SK-N-SH (cell line): Measurements from ENCODE around the gene PIGV.

Experiments used
- JUND ChIP-seq: IDR thresholded peaks from 2 replicates; pipeline ENCODE4 v1.4.0; 2012
- TF ChIP-seq, protein P1 (sequence below): IDR thresholded peaks from 2 replicates; pipeline ENCODE4 v1.4.0; 2012; ENCODE audit warnings: low read depth, borderline replicate concordance
- TF ChIP-seq, protein P2 (sequence below): fragments of 200-600 bp; sonication (generic); IDR thresholded peaks from 2 replicates; pipeline ENCODE4 v1.6.1; 2017; ENCODE audit warnings: antibody characterized with exemption, mild to moderate bottlenecking, moderate library complexity
- TF ChIP-seq, protein P3 (sequence below): IDR thresholded peaks from 2 replicates; pipeline ENCODE4 v1.6.1; 2012; ENCODE audit warnings: mild to moderate bottlenecking, low read depth, low read length, moderate library complexity

DNA sequence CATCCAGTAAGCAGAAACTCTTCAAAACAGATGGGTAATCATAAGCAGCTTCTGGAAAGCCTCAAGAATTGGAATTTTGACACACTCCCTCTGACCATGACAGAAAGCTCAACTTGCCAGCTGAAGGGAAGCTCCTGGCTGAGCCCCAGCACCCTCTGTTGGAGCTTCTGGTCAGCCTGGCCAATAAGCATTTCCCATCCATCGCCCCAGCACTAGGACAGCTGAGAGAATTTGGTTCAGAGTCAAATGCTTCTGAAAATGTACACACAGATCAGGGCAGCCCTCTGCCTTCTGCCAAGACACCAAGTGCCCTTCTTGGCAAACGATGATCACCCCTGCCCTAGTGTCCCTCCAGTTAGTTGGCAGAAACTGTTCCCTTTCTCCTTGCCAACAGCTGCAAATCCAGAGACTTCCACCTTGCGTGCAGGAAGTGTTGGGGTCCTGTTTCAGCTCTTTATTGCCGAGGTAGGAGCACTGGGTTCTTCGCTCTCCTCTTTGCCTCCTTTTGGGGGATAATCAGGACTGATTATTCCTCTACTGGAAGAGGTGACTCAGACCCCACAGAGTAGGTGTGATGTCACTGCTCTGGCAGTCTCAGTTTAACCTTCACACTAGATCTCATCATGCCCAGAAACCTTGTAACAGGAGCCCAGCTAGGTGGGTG is 11.9 kb downstream of the PIGV start:
- TF ChIP-seq JUND: peak; percentile 57; the same call in 1 of the 2 replicates
- TF ChIP-seq, protein P1, sequence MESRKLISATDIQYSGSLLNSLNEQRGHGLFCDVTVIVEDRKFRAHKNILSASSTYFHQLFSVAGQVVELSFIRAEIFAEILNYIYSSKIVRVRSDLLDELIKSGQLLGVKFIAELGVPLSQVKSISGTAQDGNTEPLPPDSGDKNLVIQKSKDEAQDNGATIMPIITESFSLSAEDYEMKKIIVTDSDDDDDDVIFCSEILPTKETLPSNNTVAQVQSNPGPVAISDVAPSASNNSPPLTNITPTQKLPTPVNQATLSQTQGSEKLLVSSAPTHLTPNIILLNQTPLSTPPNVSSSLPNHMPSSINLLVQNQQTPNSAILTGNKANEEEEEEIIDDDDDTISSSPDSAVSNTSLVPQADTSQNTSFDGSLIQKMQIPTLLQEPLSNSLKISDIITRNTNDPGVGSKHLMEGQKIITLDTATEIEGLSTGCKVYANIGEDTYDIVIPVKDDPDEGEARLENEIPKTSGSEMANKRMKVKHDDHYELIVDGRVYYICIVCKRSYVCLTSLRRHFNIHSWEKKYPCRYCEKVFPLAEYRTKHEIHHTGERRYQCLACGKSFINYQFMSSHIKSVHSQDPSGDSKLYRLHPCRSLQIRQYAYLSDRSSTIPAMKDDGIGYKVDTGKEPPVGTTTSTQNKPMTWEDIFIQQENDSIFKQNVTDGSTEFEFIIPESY: no peak
- TF ChIP-seq, protein P2, sequence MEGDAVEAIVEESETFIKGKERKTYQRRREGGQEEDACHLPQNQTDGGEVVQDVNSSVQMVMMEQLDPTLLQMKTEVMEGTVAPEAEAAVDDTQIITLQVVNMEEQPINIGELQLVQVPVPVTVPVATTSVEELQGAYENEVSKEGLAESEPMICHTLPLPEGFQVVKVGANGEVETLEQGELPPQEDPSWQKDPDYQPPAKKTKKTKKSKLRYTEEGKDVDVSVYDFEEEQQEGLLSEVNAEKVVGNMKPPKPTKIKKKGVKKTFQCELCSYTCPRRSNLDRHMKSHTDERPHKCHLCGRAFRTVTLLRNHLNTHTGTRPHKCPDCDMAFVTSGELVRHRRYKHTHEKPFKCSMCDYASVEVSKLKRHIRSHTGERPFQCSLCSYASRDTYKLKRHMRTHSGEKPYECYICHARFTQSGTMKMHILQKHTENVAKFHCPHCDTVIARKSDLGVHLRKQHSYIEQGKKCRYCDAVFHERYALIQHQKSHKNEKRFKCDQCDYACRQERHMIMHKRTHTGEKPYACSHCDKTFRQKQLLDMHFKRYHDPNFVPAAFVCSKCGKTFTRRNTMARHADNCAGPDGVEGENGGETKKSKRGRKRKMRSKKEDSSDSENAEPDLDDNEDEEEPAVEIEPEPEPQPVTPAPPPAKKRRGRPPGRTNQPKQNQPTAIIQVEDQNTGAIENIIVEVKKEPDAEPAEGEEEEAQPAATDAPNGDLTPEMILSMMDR: no peak
- TF ChIP-seq, protein P3, sequence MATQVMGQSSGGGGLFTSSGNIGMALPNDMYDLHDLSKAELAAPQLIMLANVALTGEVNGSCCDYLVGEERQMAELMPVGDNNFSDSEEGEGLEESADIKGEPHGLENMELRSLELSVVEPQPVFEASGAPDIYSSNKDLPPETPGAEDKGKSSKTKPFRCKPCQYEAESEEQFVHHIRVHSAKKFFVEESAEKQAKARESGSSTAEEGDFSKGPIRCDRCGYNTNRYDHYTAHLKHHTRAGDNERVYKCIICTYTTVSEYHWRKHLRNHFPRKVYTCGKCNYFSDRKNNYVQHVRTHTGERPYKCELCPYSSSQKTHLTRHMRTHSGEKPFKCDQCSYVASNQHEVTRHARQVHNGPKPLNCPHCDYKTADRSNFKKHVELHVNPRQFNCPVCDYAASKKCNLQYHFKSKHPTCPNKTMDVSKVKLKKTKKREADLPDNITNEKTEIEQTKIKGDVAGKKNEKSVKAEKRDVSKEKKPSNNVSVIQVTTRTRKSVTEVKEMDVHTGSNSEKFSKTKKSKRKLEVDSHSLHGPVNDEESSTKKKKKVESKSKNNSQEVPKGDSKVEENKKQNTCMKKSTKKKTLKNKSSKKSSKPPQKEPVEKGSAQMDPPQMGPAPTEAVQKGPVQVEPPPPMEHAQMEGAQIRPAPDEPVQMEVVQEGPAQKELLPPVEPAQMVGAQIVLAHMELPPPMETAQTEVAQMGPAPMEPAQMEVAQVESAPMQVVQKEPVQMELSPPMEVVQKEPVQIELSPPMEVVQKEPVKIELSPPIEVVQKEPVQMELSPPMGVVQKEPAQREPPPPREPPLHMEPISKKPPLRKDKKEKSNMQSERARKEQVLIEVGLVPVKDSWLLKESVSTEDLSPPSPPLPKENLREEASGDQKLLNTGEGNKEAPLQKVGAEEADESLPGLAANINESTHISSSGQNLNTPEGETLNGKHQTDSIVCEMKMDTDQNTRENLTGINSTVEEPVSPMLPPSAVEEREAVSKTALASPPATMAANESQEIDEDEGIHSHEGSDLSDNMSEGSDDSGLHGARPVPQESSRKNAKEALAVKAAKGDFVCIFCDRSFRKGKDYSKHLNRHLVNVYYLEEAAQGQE: no peak
